Neuronal stem cell (in vitro differentiated cells): Measurements from ENCODE around the gene ELF2.

Source experiments
- DNase-seq: peaks from one replicate; pipeline ENCODE4 v3.0.0-alpha.2; 2013; ENCODE audit warnings: low spot score
- H2AFZ ChIP-seq: one replicate; pipeline ENCODE4 v1.6.1; 2013; ENCODE audit warnings: mild to moderate bottlenecking, low read length, inconsistent platforms
- H2AK5ac ChIP-seq: 2 replicates; pipeline ENCODE4 v1.6.1; 2013; ENCODE audit warnings: low read depth, mild to moderate bottlenecking, inconsistent platforms, low read length, moderate library complexity, mixed read lengths
- H2BK120ac ChIP-seq: 2 replicates; pipeline ENCODE4 v1.6.1; 2013; ENCODE audit warnings: low read depth, mild to moderate bottlenecking, inconsistent platforms, low read length, moderate library complexity, mixed read lengths
- H2BK12ac ChIP-seq: one replicate; pipeline ENCODE4 v1.6.1; 2013; ENCODE audit warnings: low read length, inconsistent platforms
- H2BK15ac ChIP-seq: 2 replicates; pipeline ENCODE4 v1.6.1; 2013; ENCODE audit warnings: mild to moderate bottlenecking, low read length, inconsistent platforms, mixed read lengths
- H2BK5ac ChIP-seq: one replicate; pipeline ENCODE4 v1.6.1; 2013; ENCODE audit warnings: inconsistent platforms, mild to moderate bottlenecking, low read length, moderate library complexity
- H3K14ac ChIP-seq: one replicate; pipeline ENCODE4 v1.6.1; 2013; ENCODE audit warnings: low read length, inconsistent platforms
- H3K18ac ChIP-seq: 2 replicates; pipeline ENCODE4 v1.6.1; 2013; ENCODE audit warnings: low read length, inconsistent platforms
- H3K23ac ChIP-seq: 2 replicates; pipeline ENCODE4 v1.6.1; 2013; ENCODE audit warnings: low read depth, mild to moderate bottlenecking, mixed read lengths, low read length, inconsistent platforms; ENCODE audit not compliant: poor library complexity
- H3K27ac ChIP-seq: replicated peaks from 3 replicates; pipeline ENCODE4 v1.5.1; 2013; ENCODE audit warnings: low read length, inconsistent platforms
- H3K27me3 ChIP-seq, 3 experiments: 2 replicates each; pipeline ENCODE4 v1.6.1; 2013; ENCODE audit warnings: low read length in 3 of 3, mild to moderate bottlenecking in 2 of 3, inconsistent platforms in 1 of 3, low read depth in 1 of 3, mixed read lengths in 1 of 3, moderate library complexity in 1 of 3; ENCODE audit not compliant: control insufficient read depth in 3 of 3, insufficient read depth in 3 of 3
- H3K36me3 ChIP-seq, 2 donors: replicated peaks in 1 of 2; 2 replicates each; pipeline ENCODE4 v1.6.1; 2013; ENCODE audit warnings: low read length in 2 of 2; ENCODE audit not compliant: control insufficient read depth in 2 of 2, insufficient read depth in 2 of 2
- H3K4ac ChIP-seq: 2 replicates; pipeline ENCODE4 v1.6.1; 2013; ENCODE audit warnings: inconsistent platforms, mild to moderate bottlenecking, low read length, moderate library complexity
- H3K4me1 ChIP-seq, 2 donors: 1 replicate in 1 of 2; 2 replicates in 1 of 2; pipeline ENCODE4 v1.6.1; 2013; ENCODE audit warnings: low read length in 2 of 2, low read depth in 1 of 2; ENCODE audit not compliant: control insufficient read depth in 2 of 2, insufficient read depth in 1 of 2
- H3K4me2 ChIP-seq: one replicate; pipeline ENCODE4 v1.6.1; 2013; ENCODE audit warnings: mild to moderate bottlenecking, low read length, inconsistent platforms; ENCODE audit not compliant: insufficient read depth, poor library complexity, severe bottlenecking
- H3K4me3 ChIP-seq, 2 donors: 2 replicates each; pipeline ENCODE4 v1.5.1; 2013; ENCODE audit warnings: low read length in 2 of 2, mild to moderate bottlenecking in 2 of 2, inconsistent platforms in 1 of 2, moderate library complexity in 1 of 2
- H3K79me1 ChIP-seq: one replicate; pipeline ENCODE4 v1.6.1; 2013; ENCODE audit warnings: low read depth, mild to moderate bottlenecking, inconsistent platforms, low read length, moderate library complexity
- H3K9ac ChIP-seq: one replicate; pipeline ENCODE4 v1.6.1; 2013; ENCODE audit warnings: mild to moderate bottlenecking, low read depth, low read length, inconsistent platforms; ENCODE audit not compliant: poor library complexity
- H3K9me3 ChIP-seq, 2 donors: replicated peaks in 1 of 2; 2 replicates each; pipeline versions ENCODE3 to v1.6.1; 2013; ENCODE audit warnings: low read length in 2 of 2, mild to moderate bottlenecking in 2 of 2, inconsistent platforms in 1 of 2, low read depth in 1 of 2, mixed read lengths in 1 of 2, moderate library complexity in 1 of 2; ENCODE audit not compliant: control insufficient read depth in 2 of 2, insufficient read depth in 1 of 2
- H4K8ac ChIP-seq: one replicate; pipeline ENCODE4 v1.6.1; 2013; ENCODE audit warnings: low read depth, mild to moderate bottlenecking, inconsistent platforms, low read length, moderate library complexity
- H4K91ac ChIP-seq: one replicate; pipeline ENCODE4 v1.6.1; 2013; ENCODE audit warnings: low read length, low read depth, mild to moderate bottlenecking, inconsistent platforms; ENCODE audit not compliant: poor library complexity
- WGBS, 2 donors: extraction: QIAGEN DNeasy Blood & Tissue Kit; methylation state at CpG; one replicate each; pipeline ENCODE4 v1.1.7; 2013; ENCODE audit warnings: missing lambda C conversion rate in 2 of 2, mixed read lengths in 1 of 2; ENCODE audit not compliant: insufficient read length in 2 of 2, insufficient replicate concordance in 1 of 2; ENCODE audit errors: extremely low coverage in 2 of 2; 5-methylcytosine and 5-hydroxymethylcytosine counted together

Gene ELF2

GRCh38 chr4:139126898-139127297, 50.1 kb downstream of the ELF2 start:
- Histone ChIP-seq H3K9me3 (no peaks in the 10 kb centered on the region), H4K8ac (no peak overlapping the region), H3K79me1 (no peaks in the 10 kb centered on the region), H3K4me3 (no peak overlapping the region), H4K91ac (no peak overlapping the region), H3K36me3 (peaks cover 0 to 49% of the 10 kb centered on the region in 2 donors), H3K23ac (no peak overlapping the region), H3K14ac (no peak overlapping the region), H3K4ac (no peak overlapping the region), H2AK5ac (no peak overlapping the region), H3K27me3 (no peaks in the 10 kb centered on the region), H3K27ac (no peak overlapping the region), H3K18ac (no peak overlapping the region), H2BK12ac (no peak overlapping the region), H3K4me2 (no peak overlapping the region), H3K9ac (no peak overlapping the region), H3K4me1 (no peaks in the 10 kb centered on the region), H2AFZ (no peak overlapping the region), H2BK120ac (no peak overlapping the region), H2BK5ac (no peak overlapping the region), H2BK15ac (no peak overlapping the region)
- no CpG with 5 or more reads among the region's 3 CpGs for WGBS, 2 donors
- DNase-seq: no peak

- no peak overlapping the region for H2BK12ac ChIP-seq
- no CpG with 5 or more reads among the region's 2 CpGs for WGBS, 2 donors
Measured at GRCh38 chr4:139123910-139124309, 53.1 kb downstream of the ELF2 start.

GRCh38 chr4:139118365-139118764, 58.7 kb downstream of the ELF2 start:
- Histone ChIP-seq H3K18ac (no peak overlapping the region), H3K4ac (no peak overlapping the region), H4K8ac (no peak overlapping the region), H3K23ac (no peak overlapping the region), H3K27me3 (no peaks in the 10 kb centered on the region), H3K9me3 (no peaks in the 10 kb centered on the region), H3K9ac (no peak overlapping the region), H3K27ac (no peak overlapping the region), H3K79me1 (no peaks in the 10 kb centered on the region), H3K36me3 (peaks cover 0 to 40% of the 10 kb centered on the region in 2 donors), H4K91ac (no peak overlapping the region), H2BK15ac (no peak overlapping the region), H3K4me1 (no peaks in the 10 kb centered on the region), H2AK5ac (no peak overlapping the region), H3K4me2 (no peak overlapping the region), H2AFZ (no peak overlapping the region), H2BK120ac (no peak overlapping the region), H3K4me3 (no peak overlapping the region), H2BK12ac (no peak overlapping the region), H2BK5ac (no peak overlapping the region), H3K14ac (no peak overlapping the region)
- no CpG with 5 or more reads among the region's 1 CpG for WGBS, 2 donors
- DNase-seq: no peak

More at GRCh38 chr4:139123910-139124309, 53.1 kb downstream of the ELF2 start:
- Histone ChIP-seq H3K14ac (no peak overlapping the region), H3K79me1 (no peaks in the 10 kb centered on the region), H3K9ac (no peak overlapping the region), H3K4me2 (no peak overlapping the region), H2BK15ac (no peak overlapping the region), H3K4me1 (no peaks in the 10 kb centered on the region), H2AFZ (no peak overlapping the region), H2BK120ac (no peak overlapping the region), H3K27ac (no peak overlapping the region), H4K8ac (no peak overlapping the region), H3K4ac (no peak overlapping the region), H2AK5ac (no peak overlapping the region), H3K18ac (no peak overlapping the region), H3K23ac (no peak overlapping the region), H3K27me3 (no peaks in the 10 kb centered on the region), H3K9me3 (no peaks in the 10 kb centered on the region), H2BK5ac (no peak overlapping the region), H4K91ac (no peak overlapping the region), H3K36me3 (peaks cover 0 to 47% of the 10 kb centered on the region in 2 donors), H3K4me3 (no peak overlapping the region)
- no peak for DNase-seq

- no CpG with 5 or more reads among the region's 44 CpGs for WGBS, 2 donors
- Histone ChIP-seq H3K9ac (no peak overlapping the region), H4K8ac (no peak overlapping the region), H3K14ac (no peak overlapping the region), H3K23ac (no peak overlapping the region), H3K4ac (no peak overlapping the region), H3K18ac (no peak overlapping the region), H3K79me1 (no peaks in the 10 kb centered on the region), H3K36me3 (peaks cover 0 to 29% of the 10 kb centered on the region in 2 donors), H2BK5ac (no peak overlapping the region), H2BK120ac (no peak overlapping the region), H3K4me3 (no peak overlapping the region), H2AK5ac (no peak overlapping the region), H3K4me2 (no peak overlapping the region), H3K27ac (no peak overlapping the region), H3K9me3 (no peaks in the 10 kb centered on the region), H4K91ac (no peak overlapping the region), H2AFZ (no peak overlapping the region), H2BK15ac (no peak overlapping the region), H3K27me3 (no peaks in the 10 kb centered on the region), H2BK12ac (no peak overlapping the region), H3K4me1 (no peaks in the 10 kb centered on the region)
- DNase-seq: no peak
Measured at GRCh38 chr4:139115226-139115625, 61.8 kb downstream of the ELF2 start.
